KOPT-K1 (cell line): Measurements from ENCODE around the gene HIVEP2.

Experiments used
- H3K27ac ChIP-seq: fragments of 200-600 bp; sonication (generic); 2 replicates; pipeline ENCODE4 v1.5.1; 2016; ENCODE audit warnings: antibody characterized with exemption, mild to moderate bottlenecking, low read depth, low read length; ENCODE audit not compliant: poor library complexity, severe bottlenecking
- H3K36me3 ChIP-seq: fragments of 200-600 bp; sonication (generic); 2 replicates; pipeline ENCODE4 v1.5.1; 2017; ENCODE audit warnings: antibody characterized with exemption, mild to moderate bottlenecking, low read length, moderate library complexity; ENCODE audit not compliant: insufficient read depth
- H3K9me3 ChIP-seq: fragments of 200-600 bp; sonication (generic); 2 replicates; pipeline ENCODE4 v1.5.1; 2017; ENCODE audit warnings: antibody characterized with exemption, low read length, mild to moderate bottlenecking; ENCODE audit not compliant: insufficient read depth, poor library complexity, severe bottlenecking

HIVEP2 gene

DNA sequence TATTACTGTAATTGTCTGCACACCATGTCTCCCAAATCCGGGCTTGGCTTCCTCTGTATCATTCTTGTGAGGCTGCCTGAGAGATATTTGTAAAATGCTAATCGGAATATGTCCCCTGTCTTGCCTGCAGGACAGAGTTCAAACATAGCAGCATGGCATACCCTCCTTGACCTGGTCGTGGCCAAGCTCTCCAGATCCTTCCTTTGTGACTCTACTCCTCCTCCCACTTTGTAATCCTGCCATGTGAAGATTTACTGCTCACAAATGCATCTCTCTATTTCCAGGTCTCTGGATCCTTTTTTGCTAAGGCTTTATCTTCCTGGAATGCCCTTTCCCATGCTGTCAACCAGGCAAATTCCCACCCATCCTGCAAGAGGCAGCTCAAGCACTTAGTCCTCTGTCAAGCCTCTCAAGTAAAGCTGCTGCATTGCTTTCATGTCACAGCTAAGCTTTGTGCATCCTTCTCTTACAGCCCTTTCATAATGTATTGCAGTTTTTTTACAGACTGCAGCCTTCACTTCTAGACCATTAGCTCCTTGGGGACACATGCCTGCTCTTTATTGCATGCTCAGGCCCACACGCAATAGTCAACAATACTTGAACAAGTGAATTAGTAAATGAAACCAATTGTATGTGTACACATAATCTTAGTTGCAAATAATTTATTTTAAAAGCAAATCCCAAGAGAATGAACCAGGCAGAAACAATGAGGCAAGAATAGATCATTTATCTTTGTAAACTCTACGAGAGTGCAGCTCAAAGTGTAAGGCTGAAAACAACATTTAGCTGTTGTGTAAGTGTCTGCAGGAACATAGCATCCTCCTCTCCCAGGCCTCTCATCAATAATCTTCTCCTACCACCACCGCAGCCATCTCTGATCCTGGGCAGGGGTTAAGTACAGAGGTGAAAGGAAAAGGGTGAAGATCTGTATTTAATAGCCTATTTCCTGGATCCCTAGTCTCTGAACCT is 45.8 kb downstream of the HIVEP2 start:
- Histone ChIP-seq H3K27ac (no peak overlapping the region), H3K36me3 (0 out of 2 replicates have a peak, but pooled peaks cover 4% of the 10 kb centered on the region), H3K9me3 (no peaks in the 10 kb centered on the region)

- Histone ChIP-seq H3K27ac (no peak overlapping the region), H3K36me3 (0 out of 2 replicates have a peak, but pooled peaks cover 4% of the 10 kb centered on the region), H3K9me3 (no peaks in the 10 kb centered on the region)
Observed at GRCh38 chr6:142897659-142898058, 47.3 kb downstream of the HIVEP2 start.

- Histone ChIP-seq H3K27ac (no peak overlapping the region), H3K36me3 (0 out of 2 replicates have a peak, but pooled peaks cover 4% of the 10 kb centered on the region), H3K9me3 (no peaks in the 10 kb centered on the region)
Observed at GRCh38 chr6:142896732-142897131, 48.2 kb downstream of the HIVEP2 start.

DNA sequence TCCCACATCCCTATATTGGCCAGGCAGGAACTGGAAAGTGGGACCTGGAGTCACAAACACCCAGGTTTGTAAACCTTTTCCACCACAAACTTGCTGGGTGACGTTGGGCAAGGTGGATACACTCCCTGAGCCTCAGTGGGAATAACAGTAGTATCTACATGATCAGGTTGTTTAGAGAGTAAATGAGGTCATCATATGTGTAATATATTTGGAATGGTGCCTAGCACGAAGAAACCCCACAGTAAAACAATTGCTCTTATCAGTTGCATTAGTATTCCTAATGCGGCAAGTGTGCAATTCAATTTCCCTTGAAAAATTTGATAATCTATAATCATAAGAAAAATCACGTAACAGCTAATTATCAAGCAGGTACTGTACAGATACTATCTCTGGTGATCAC is 51.9 kb downstream of the HIVEP2 start:
- H3K9me3 ChIP-seq, result no peaks in the 10 kb centered on the region
- no peaks in the 10 kb centered on the region for H3K36me3 ChIP-seq
- H3K27ac ChIP-seq, result no peak overlapping the region

DNA sequence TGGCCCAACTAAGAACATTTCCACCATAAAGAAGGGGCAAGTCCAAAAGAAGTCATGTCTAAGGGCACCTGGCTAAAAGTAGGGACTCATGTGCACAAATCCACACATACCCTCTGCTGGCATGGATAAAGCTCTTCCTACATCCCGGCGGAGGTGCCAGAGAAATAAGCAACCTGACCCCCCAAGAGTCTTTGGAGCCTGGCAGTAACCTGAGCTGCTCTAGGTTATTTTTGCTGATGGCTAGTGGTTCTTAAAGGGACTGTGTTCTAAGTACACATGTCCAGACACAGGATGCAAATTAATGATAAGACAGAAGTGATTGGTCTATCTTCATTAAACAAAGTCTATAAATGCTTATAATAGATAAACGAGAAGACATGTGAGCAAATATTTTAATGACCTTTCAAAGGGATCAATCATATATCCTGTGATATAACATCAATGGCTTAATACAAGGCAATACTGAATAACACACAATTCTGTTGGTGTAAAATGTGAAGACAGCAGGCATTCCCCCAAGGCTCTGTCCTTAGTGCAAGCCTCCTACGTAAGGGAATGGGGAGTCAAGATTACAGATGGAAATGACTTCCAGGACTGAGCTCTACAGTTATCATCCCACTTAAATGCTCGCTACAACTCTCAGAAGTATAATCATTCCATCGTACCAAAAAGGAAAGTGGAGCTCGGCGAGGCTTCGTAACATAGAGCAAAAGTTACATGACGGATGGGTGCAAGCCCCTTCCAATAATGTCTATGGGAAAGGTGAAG is 52.5 kb downstream of the HIVEP2 start:
- H3K9me3 ChIP-seq, result no peaks in the 10 kb centered on the region
- H3K27ac ChIP-seq, result no peak overlapping the region
- no peaks in the 10 kb centered on the region for H3K36me3 ChIP-seq

DNA sequence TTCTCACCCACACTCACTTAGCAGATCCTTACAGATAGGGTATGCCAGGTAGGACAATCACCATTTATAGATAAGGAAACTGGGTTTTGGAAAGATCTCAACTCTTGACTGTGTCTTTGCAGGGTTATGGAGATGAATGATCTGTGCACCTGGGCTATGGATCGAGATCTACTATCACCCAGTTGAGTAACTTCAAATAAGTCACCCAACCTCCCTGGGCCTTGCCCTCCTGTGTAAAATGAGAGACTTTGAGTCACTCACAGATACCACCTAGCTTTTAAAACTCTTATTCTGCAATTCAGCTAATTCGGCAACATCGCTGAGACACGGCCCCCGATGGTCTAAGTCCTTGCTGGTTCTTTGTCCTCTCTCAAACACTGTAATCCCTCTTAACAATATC is 53.5 kb downstream of the HIVEP2 start:
- Histone ChIP-seq H3K27ac (no peak overlapping the region), H3K36me3 (no peaks in the 10 kb centered on the region), H3K9me3 (no peaks in the 10 kb centered on the region)

DNA sequence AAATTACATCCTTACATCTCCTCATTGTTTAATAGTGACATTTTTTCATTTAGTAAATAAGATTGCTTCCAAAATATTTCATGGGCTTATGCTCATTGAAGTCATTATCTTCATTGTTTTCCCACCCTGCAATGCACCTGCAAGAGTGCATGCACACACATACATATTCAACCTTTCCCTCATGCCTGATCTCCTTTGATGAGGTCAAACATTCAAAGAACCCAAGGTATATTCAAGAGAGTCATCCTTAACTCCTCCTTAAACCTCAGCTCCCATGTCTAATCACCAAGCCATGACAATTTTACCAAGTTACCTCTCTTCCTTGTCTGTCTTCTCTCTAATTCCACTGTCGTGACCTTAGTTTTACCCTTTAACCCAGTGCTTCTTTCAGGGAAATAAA is 56.5 kb downstream of the HIVEP2 start:
- no peaks in the 10 kb centered on the region for H3K9me3 ChIP-seq
- H3K27ac ChIP-seq, result peak overlapping the region; percentile 67
- H3K36me3 ChIP-seq, result no peaks in the 10 kb centered on the region

DNA sequence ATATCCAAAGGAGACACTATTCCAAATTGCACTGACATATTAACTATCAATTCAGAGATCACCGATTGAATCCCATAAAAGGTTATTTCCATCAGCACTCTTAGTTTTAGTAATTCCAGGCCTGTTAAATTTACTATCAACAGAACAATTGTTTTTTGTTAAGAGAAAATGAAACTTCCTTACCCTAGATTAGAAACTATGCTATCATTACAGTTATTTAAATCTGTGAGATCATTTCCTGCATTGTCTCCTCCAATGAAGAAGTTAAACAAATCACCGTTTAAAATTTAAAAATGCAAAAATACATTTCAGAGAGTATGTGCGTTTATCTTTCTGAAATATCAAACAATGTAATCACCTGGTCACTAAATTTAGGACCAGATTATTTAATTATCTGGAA is 57.5 kb downstream of the HIVEP2 start:
- no peaks in the 10 kb centered on the region for H3K9me3 ChIP-seq
- peak overlapping the region; percentile 67 for H3K27ac ChIP-seq
- no peaks in the 10 kb centered on the region for H3K36me3 ChIP-seq

DNA sequence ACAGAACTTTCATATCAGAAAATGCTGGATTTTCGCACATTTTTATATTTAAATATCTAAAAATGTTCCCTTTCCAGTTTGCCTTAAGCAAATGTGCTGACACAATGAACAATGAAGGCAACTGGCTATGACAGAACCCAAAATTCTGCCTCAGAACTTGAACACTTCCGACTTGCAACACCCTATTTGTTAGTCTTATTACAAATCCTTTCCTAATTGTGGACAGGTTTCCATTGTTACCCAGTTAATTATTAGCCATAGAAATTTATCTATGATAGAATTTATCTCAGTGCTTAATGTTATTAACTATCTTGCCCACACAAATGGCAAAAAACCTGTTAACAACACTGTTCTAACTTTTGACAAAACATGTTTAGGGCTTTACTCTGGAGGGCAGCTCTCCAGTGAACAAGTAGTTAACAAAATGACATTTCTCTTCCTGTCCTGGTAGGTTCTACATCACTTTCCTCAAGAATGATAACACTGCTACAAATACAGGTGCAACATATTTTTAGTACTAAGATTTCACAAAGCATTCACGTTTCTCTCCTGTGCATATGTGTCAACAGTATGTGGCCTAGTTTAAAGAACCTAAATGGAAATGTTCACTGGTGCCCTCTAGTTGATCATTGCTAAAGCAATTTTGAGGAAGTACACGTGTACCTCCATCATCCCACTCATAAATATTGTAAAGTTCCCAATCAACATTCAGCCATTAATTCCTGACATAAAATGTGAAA is 58.4 kb downstream of the HIVEP2 start:
- Histone ChIP-seq H3K27ac (peak overlapping the region; percentile 67), H3K36me3 (no peaks in the 10 kb centered on the region), H3K9me3 (no peaks in the 10 kb centered on the region)

DNA sequence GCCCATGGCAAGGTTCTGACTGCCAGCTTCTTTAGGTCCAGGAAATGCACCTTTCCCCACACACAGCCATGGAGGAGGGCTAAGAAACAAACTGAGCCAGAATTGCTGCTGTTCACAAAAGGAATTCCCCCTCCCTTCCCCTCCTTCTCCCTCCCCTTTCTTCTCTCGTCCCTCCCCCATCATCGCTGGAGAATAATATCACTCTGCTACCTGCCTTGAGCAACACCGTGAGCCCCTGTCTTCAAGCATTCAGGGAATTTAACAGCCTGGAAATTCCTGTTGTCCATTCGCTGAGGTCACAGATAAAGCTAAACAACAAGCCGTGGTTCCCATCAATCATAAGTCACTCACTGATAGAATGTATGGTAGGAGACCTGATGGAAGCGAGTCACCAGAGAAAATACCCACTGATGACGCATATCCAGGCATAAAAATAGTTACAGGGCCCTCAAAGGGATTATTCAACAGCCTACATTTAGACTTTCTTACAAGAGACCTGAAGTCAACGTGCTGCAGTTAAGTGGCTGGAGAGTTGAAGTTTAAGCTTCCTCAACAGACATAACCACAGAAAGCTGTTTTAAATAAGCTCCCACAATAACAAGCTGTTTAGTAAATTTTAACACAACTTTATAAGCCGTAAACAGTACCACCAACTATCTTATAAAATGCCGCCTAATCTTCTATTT is 59.7 kb downstream of the HIVEP2 start:
- Histone ChIP-seq H3K9me3 (no peaks in the 10 kb centered on the region), H3K27ac (peak overlapping the region; percentile 67), H3K36me3 (no peaks in the 10 kb centered on the region)

- no peaks in the 10 kb centered on the region; the same call in 1 of the 2 replicates for H3K36me3 ChIP-seq
- H3K9me3 ChIP-seq, result no peaks in the 10 kb centered on the region
Observed at GRCh38 chr6:142884214-142885035, 60.6 kb downstream of the HIVEP2 start.

DNA sequence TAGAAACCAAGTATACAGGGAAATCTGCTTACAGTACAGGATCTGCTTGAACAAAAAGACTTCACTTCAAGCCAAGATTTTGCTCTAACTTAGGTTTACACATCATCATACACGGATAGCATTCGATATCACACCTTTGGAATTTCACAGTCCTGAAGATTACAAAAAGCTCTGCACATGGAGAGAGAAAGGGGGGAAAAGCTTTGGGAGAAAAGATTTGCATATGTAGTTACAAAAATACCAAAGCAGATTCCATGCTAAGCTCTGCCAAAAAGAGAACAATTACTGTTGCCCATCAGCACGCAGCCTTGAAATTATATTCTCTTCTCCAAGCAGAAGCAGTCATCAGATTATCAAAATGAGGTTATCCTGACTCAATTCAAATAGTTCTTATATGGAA is 62.0 kb downstream of the HIVEP2 start:
- Histone ChIP-seq H3K9me3 (no peaks in the 10 kb centered on the region), H3K27ac (no peak overlapping the region), H3K36me3 (no peaks in the 10 kb centered on the region; the same call in 1 of the 2 replicates)

More at GRCh38 chr6:142884214-142885035, 60.6 kb downstream of the HIVEP2 start:
- peak overlapping the region; percentile 67 for H3K27ac ChIP-seq

DNA sequence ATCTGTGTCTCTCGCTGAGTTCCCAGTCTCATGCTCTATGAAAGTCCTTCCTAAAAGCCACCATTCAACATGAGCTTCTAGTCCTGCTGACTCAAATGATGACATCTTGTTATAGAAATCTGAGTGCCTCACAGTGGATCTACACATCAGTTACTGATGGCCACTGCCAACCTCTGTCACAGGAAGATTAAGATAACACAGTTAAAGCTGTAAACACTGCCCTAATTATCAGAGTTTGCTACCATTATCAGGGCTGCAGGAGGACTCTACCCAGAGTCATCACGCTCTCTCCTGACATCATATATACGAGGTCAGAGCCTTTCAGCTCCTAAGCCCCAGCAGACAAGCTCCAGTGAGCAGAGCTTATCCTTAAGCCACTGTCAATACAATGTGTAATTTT is 63.2 kb downstream of the HIVEP2 start:
- Histone ChIP-seq H3K36me3 (no peaks in the 10 kb centered on the region; the same call in 1 of the 2 replicates), H3K9me3 (no peaks in the 10 kb centered on the region), H3K27ac (no peak overlapping the region)

DNA sequence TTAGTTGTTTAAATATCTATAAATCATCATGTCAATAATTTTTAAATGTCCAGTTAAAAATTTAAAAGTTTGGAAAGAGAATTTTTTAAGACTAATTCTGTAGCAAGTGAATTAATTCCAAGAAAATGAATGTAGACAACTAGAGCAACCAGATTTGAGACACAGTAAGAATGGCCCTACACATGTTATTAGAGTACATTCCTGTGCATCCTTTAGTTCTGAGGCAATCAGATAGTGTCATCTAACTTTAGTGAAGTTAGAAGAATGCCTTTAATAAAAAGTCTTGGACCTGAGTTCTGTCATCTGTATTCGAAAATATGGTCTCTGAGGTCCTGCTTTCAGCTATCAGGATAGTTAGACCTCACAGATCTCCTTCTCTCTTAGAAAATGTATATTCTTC is 63.7 kb downstream of the HIVEP2 start:
- Histone ChIP-seq H3K9me3 (no peaks in the 10 kb centered on the region), H3K27ac (no peak overlapping the region), H3K36me3 (no peaks in the 10 kb centered on the region; the same call in 1 of the 2 replicates)
